ENCODE measurements around the gene SNRPF. TPM values are rescaled to one million over a fixed set of nuclear protein-coding genes. Genes with fewer than 3 reads are reported as not detected.

Gene SNRPF
- total RNA-seq, 2 experiments from 2014 or later, result 51.2 to 54.4 TPM

DNA sequence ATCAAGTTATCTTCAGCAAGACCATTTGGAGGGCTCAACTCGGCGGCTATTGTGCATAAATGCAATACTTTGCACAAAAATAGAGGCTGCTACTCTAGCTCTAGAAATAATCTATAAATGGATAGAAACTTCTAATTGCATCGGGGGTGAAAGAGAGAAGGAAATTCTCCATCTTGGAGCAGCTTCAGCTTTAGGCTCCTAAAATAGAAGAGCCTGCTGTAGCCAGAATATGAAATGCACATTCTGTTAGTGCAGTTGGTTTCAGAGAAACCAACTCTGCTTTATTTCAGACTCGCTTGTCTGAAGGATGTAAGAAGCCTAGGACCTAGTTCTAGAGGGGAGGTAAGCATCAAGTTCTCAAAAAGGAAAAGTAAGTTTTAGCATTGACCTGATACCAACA, 38.1 kb downstream of the SNRPF start:
- POLR2A ChIA-PET, result no interaction called here
- no peaks in the 10 kb centered on the region for H3K36me3 Mint-ChIP-seq (ENCODE audit: low read depth)
- H3K4me3 Mint-ChIP-seq, result no peak overlapping the region
- H3K27me3 Mint-ChIP-seq, result peaks cover 11% of the 10 kb centered on the region
- DNase-seq (no peak), ATAC-seq (no peak)
- no peak overlapping the region for H3K27ac Mint-ChIP-seq
- no peaks in the 10 kb centered on the region for H3K9me3 Mint-ChIP-seq
- CTCF ChIA-PET, result interaction anchor here (1.2 to 1.7 kb wide), 3 partner anchors 18 to 100 kb away, joined by 3 to 6 read pairs (median 3); no protein-coding TSS in a partner anchor
- intact Hi-C loops (cut with micrococcal nuclease), result no loop called here
- TF ChIP-seq, protein P1, sequence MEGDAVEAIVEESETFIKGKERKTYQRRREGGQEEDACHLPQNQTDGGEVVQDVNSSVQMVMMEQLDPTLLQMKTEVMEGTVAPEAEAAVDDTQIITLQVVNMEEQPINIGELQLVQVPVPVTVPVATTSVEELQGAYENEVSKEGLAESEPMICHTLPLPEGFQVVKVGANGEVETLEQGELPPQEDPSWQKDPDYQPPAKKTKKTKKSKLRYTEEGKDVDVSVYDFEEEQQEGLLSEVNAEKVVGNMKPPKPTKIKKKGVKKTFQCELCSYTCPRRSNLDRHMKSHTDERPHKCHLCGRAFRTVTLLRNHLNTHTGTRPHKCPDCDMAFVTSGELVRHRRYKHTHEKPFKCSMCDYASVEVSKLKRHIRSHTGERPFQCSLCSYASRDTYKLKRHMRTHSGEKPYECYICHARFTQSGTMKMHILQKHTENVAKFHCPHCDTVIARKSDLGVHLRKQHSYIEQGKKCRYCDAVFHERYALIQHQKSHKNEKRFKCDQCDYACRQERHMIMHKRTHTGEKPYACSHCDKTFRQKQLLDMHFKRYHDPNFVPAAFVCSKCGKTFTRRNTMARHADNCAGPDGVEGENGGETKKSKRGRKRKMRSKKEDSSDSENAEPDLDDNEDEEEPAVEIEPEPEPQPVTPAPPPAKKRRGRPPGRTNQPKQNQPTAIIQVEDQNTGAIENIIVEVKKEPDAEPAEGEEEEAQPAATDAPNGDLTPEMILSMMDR (IDR thresholded peaks at IDR 0.05), result no peak
- H3K4me1 Mint-ChIP-seq (ENCODE audit: low read depth), result no peaks in the 10 kb centered on the region

- no peak for ATAC-seq
- intact Hi-C loops (cut with micrococcal nuclease), result no loop called here
- Mint-ChIP-seq H3K36me3 (ENCODE audit: low read depth) (no peaks in the 10 kb centered on the region), H3K27ac (no peak overlapping the region), H3K9me3 (no peaks in the 10 kb centered on the region), H3K4me1 (ENCODE audit: low read depth) (no peaks in the 10 kb centered on the region), H3K27me3 (peaks cover 11% of the 10 kb centered on the region), H3K4me3 (no peak overlapping the region)
- DNase-seq, result no peak
- ChIA-PET CTCF (no interaction called here), POLR2A (no interaction called here)
- TF ChIP-seq, protein P1 (IDR thresholded peaks at IDR 0.05), result no peak
Observed at GRCh38 chr12:95898081-95898480, 39.3 kb downstream of the SNRPF start.

- no peak for ATAC-seq
- intact Hi-C loops (cut with micrococcal nuclease), result no loop called here
- Mint-ChIP-seq H3K36me3 (ENCODE audit: low read depth) (no peaks in the 10 kb centered on the region), H3K4me3 (no peak overlapping the region), H3K4me1 (ENCODE audit: low read depth) (no peaks in the 10 kb centered on the region), H3K27ac (no peak overlapping the region), H3K27me3 (peaks cover 13% of the 10 kb centered on the region), H3K9me3 (peaks cover 2% of the 10 kb centered on the region)
- no peak for DNase-seq
- ChIA-PET POLR2A (no interaction called here), CTCF (interaction anchor here (1.1 kb wide), 2 partner anchors 9 to 51 kb away, joined by 3 to 13 read pairs; no protein-coding TSS in a partner anchor)
- TF ChIP-seq, protein P1 (IDR thresholded peaks at IDR 0.05), result no peak
Observed at GRCh38 chr12:95908573-95908972, 49.8 kb downstream of the SNRPF start.

DNA sequence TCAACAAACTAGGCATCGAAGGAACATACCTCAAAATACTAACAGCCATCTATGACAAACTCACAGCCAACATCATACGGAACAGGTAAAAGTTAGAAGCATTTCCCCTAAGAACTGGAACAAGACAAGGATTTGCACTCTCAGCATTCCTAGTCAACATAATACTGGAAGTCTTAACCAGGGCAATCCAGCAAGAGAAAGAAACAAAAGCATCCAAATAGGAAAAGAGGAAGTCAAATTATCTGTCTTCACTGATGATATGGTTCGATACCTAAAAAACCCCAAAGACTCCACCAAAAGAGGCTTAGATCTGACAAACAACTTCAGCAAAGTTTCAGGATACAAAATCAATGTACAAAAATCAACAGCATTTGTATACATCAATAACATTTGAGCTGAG, 51.1 kb downstream of the SNRPF start:
- POLR2A ChIA-PET, result no interaction called here
- CTCF ChIA-PET, result no interaction called here
- Mint-ChIP-seq H3K36me3 (ENCODE audit: low read depth) (no peaks in the 10 kb centered on the region), H3K27ac (no peak overlapping the region), H3K9me3 (no peaks in the 10 kb centered on the region), H3K4me3 (no peak overlapping the region), H3K27me3 (peaks cover 11% of the 10 kb centered on the region), H3K4me1 (ENCODE audit: low read depth) (no peaks in the 10 kb centered on the region)
- intact Hi-C loops (cut with micrococcal nuclease), result no loop called here
- no peak for DNase-seq
- TF ChIP-seq, protein P1 (IDR thresholded peaks at IDR 0.05), result no peak
- no peak for ATAC-seq

Other genes with a start within 250 kb of the SNRPF start
- gene NTN4, start 68.2 kb upstream of the SNRPF start, total RNA-seq, result not detected
- gene CCDC38, start 83.7 kb downstream of the SNRPF start, total RNA-seq, result under 1 TPM; 0.18 to 0.34 TPM
- 1 to 10 TPM; 1.1 TPM for gene AMDHD1, start 84.4 kb downstream of the SNRPF start, total RNA-seq
- gene HAL, start 137.4 kb downstream of the SNRPF start, total RNA-seq, result under 1 TPM; 0.25 TPM
- 100 to 1,000 TPM; 112 TPM for gene LTA4H, start 176.6 kb downstream of the SNRPF start, total RNA-seq